ENCODE data around the gene KREMEN1. TPM values are rescaled to one million over a fixed set of nuclear protein-coding genes. Genes with fewer than 3 reads are reported as not detected.

KREMEN1 gene
- total and polyA plus RNA-seq, 9 of the 15 experiments (the other 6 are each of a cell fraction or from before 2014, with no cell fraction given): 0.69 to 11.5 (median 4.3) TPM

- TF ChIP-seq ELK1 (CRISPR knock-in tag; IDR thresholded peaks at IDR 0.05) (no peak), CCAR2 (IDR thresholded peaks at IDR 0.05; ENCODE audit: low read depth, low read length) (no peak), MTA3 (IDR thresholded peaks at IDR 0.05; ENCODE audit: borderline replicate concordance) (peak; percentile 13; the same call in 1 of the 2 replicates), FOXO4 (CRISPR knock-in tag; IDR thresholded peaks at IDR 0.05) (0 out of 2 replicates have a peak, but pooled peaks have one; percentile 54), TAF1 (IDR thresholded peaks at IDR 0.05; ENCODE audit: control insufficient read depth, extremely low read depth, insufficient read depth, low read length, severe bottlenecking) (no peak), FUS (optimal IDR thresholded peaks at IDR 0.05; ENCODE audit: low read depth, low read length) (no peak), SMARCE1 (IDR thresholded peaks at IDR 0.05) (0 out of 2 replicates have a peak, but pooled peaks have one; percentile 8), KDM5B (IDR thresholded peaks at IDR 0.05; ENCODE audit: insufficient replicate concordance, low read depth, low read length) (no peak), SMARCA4 (IDR thresholded peaks at IDR 0.05) (no peak), BRF1 (IDR thresholded peaks at IDR 0.05; ENCODE audit: borderline replicate concordance, extremely low read depth, insufficient read length) (no peak), ZNF785 (CRISPR knock-in tag; IDR thresholded peaks at IDR 0.05) (no peak)
Measured at GRCh38 chr22:29202212-29203192, 129.7 kb downstream of the KREMEN1 start (continued).
